HG03095 (cell line): ENCODE data around the gene UBA7.
A peak's percentile ranks its signal among the peaks of the same experiment; 100 is the strongest.

ENCODE experiments used
- ATAC-seq: cut with Tn5 transposase; IDR thresholded peaks from one replicate; pipeline ENCODE4 v1.9.1; 2021; ENCODE audit warnings: moderate library complexity; ENCODE audit not compliant: unreplicated experiment

UBA7 gene

DNA sequence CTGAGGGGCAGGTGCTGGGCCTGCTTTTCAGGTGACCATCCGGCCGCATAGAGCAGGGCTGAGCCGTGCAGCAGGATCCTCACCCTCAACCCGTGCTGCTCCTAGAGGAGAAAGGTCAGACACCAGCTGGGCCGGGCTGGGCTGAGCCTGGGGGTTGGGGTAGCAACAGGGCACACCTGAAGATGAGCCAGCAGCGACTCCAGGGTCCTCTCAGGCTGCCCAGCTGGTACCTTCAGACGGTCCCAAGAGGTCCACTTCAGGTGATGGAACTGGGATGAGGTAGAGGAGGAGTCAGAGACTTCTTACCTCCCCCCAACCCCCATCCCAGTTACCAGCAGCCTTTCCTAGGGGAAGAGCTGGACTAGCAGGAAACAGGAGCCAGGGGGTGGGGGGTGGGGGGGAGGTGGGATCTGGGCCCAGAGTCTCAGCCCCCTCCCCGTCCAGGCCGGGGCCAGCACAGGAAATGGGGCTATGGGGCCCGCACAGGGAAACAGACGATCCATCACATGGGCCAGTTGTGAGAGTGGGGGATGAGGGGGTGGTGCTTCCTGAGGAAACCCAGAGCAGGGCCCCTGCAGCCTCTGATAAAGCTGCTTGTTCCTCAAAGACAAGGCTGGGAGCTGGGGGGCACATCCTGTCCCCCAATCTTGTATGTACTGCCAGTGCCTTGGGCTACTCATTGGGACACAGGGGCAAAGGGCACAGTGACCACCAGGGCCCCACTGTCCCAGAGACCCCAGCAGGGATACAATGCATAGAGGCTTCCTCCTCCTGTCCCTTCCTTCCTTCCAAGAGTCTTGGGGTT, 7.7 kb downstream of the UBA7 start:
- no peak for ATAC-seq

DNA sequence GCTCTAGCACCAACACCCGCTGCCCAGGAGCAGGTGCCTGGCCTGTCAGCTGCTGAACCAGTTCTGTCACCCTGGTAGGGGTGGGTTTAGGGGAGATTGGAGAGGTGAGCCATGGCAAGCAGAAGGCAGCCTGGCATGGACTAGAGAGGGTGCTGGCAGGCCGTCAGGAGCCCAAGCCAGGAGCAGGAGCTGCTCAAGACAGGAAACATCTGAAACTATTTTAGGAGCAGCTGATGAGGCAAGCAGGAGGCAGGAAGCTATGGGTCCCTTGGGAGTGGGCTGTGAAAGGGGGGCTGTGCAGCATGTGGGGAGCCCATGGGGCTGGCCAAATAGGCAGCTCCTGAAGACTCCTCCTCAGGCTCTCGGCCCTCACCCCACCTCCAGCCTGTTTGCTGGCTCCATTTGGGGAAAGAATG, 8.4 kb downstream of the UBA7 start:
- ATAC-seq, result no peak

DNA sequence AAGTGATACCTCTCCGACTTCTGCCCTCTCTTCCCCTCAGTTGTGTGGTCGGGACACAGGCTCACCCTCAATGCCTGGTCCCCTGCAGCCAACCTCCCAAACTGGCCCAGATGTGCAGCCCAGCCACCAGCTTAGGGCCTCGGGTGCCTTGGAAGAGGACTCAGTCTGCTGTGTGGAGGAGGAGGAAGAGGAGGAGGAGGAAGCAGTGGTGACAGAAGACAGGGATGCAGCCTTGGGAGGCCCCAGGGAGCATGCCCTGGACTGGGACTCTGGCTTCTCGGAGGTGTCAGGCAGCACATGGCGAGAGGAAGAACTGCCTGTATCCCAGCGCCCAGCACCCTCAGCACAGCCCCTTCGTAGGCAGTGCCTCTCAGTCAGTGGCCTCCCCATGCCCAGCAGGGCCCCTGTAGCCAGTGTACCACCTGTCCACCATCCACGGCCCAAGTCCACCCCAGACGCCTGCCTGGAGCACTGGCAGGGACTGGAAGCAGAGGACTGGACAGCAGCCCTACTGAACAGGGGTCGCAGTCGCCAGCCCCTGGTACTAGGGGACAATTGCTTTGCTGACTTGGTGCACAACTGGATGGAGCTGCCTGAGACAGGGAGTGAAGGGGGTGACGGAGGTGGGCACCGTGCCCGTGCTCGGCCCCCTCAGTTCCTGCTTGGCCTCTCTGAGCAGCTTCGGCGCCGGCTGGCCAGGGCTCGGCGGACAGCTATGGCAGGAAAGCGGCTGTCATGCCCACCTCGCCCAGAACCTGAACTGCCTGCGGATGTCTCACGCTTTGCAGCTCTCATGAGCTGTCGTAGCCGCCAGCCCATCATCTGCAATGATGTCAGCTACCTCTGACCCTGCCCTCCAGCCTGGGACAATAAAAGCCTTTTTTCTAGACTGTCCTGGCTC, 9.4 kb downstream of the UBA7 start:
- ATAC-seq, result no peak

DNA sequence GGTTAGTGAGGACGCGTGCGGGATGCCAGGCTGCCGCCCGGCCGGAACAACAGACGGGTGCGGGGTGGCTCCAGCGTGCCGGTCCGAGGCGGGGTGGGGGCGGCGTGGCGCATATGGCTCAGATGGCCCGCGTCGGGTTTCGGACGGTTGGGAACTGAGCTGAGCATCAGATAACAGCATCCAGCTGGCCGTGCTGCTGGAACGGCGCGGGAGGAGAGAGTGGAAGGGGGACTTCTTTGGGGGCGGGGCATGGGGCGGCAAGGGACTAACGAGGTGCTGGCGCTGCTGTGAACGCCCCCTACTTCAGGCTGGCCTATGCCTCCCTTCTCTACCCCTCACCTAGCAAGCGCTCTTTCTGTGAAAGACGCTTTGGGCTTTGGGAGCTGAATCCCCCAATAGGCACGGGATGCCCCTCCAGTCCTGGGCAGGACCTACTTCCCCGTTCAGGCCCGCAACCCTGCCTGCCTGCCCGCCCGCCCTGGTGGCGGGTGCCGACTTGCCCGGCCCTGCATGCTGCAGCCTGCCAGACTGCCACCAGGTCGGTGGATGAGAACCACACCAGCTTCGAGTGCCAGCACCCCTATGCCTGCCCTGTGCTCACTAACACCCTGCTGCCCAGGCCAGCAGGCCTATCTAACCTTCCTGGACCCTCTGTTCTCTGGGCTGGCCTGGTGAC, 10.2 kb downstream of the UBA7 start:
- peak; percentile 1 for ATAC-seq

DNA sequence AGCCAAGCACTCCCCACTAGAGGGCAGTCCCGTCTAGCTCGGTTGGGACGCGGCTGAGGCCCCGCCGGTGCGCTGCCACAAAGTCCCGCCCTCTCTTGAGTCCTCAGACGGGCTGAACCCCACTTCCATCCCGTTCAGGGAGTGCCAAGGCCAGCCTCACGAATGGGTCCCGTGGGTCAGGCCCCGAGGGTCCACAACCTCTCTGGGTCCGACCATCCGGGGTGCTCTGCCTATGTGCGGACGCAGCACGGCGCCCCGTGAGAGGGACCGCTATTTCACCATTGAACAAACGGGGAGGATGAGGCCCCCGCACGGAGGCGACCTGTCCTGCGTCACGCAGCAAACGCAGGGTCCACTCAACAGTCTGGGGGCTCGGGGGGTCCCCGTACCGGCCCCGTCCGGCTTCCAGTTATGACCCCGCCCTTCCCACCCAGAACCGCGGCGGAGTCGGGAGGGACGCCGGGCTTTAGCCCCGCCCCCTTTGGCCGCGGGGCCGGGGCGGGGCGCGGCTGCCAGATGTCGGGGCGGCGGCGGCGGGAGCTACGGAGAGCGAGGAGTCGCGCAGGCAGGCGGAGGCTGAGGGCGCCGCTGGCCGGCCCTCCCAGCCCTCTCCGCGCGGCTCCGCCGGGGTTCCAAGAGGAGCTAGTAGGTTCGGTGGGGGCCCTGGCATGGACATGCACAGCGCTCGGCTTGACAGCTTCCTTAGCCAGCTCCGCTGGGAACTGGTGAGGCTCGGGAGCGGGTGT, 10.9 kb downstream of the UBA7 start, which contains the start of gene INKA1:
INKA1 (plus strand) TSS at position 543 of the 746 bp plus-strand sequence; CDS start at position 675, 132 bp downstream.
- ATAC-seq, result peak; percentile 55

DNA sequence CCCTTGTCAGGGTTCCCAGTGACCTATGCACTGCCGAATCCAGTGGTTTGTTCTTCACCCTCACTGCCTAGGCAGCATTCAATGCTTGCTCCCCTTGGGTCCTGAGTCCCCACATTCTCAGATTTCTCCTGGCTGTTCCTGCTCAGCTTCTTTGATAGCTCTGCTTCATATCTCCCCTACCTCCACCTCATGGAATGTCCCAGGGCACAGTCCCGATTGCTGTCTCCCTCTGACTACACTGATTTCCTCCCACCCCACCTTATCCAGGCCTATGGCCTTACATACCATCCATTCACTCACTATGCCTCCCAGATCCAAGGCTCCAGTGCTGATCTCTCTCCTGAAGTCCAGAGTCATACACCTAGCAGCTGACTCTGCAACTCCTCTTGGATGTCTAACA, 12.6 kb downstream of the UBA7 start:
- ATAC-seq, result no peak

DNA sequence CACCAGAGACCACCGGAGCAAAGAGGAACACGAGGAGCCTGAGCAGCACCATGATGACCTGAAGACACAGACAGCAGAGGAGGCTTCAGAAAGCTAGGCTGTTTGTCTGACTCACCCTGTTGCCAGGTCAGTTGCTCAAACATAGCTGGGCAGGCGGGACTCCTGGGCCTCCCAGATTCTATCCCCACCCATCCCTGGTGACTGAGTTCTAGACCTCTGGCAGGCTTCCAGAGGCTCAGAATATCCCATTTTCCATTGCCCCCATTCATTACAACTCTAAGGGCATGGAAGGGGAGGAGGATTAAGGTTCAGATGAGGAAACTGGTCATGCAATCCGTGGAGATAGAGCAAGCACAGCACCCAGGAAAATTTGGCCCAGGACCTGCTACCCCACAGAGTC, 14.0 kb downstream of the UBA7 start, which contains the start of gene CDHR4:
CDHR4 (minus strand) TSS at position 113 of the 400 bp plus-strand sequence; CDS start at position 52, 61 bp downstream.
- no peak for ATAC-seq

DNA sequence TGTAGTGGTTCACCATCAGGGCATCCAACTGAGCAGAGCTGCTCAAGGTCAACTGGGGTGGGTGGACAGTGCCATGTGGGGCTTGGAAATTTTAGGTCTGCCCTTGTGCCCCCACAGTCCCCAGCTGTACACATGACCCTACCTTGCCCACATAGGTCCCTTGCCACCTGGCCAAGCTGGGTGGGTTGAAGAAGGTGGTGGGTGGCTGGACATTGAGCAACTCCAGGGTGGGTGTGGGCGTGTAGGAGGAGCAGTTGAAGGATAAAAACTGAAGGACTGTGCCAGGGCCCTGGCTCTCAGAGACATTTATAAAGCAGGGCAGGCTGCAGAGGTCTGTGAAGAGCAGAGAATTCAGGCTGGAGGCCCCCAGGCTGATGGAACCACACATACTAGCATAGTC, 14.6 kb downstream of the UBA7 start:
- ATAC-seq, result no peak

DNA sequence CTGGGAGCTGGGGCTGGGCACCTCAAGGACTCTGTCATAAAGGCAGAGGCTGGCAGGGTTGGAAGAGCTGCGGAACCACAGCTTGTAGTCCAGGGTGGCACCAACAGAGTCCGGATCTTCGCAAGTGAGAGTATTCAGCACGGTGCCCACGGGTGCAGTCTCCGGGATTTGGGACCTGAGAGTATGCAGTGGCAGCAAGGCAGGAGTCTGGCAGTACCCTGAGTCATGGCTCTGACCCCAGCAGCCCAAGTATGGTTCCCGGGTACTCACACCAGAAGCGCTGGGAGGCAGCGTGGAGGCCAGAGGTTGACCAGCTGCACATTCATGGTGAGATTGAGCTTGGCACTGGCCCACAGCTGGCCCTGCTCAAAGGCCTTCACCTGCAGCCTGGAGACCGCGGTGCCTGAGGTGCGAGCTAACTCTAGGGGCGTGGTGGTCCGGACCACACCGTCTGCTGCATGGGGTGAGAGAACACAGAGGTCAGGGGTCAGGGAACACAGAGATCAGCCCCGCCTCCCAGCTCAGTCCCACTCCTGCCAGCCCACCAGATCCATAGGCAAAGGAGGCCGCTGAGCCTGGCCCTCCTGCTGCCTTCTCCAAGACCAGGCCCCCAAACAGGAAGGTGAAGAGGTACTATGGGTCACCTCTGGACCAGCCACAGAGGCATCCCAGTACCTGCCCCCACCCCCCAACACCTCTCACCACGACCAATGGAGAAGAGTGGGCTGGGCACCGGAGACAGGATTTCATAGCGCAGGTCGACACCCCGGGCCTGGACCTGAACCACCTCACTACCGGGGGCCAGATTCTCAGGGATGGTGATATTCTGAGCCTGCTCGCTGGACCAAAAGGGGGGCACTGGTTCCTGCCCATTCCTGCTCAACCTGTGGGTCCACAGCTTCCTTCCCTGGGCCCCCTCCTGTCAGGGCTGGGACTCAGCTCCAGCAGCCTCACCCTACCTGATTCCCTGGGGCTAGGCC, 18.5 kb downstream of the UBA7 start:
- no peak for ATAC-seq

DNA sequence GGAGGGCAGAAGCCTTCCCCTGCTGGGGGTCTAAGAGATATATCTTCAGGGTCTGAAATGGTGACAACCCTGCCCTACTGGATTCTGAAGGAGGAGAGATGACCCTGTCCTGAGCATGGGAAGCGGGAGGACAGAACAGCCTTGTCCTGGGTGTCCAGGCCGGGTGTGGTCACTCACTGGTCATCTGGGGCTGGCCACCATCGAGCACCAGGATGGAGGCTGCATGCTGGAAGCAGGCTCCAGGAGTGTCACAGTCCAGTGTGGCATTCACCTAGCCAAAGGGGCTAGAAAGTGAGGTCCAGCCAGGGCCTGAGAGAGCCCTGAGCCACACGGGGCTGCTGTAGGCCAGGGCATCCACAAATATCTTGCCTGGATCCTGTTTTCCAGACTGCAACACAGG, 19.3 kb downstream of the UBA7 start:
- ATAC-seq, result no peak

DNA sequence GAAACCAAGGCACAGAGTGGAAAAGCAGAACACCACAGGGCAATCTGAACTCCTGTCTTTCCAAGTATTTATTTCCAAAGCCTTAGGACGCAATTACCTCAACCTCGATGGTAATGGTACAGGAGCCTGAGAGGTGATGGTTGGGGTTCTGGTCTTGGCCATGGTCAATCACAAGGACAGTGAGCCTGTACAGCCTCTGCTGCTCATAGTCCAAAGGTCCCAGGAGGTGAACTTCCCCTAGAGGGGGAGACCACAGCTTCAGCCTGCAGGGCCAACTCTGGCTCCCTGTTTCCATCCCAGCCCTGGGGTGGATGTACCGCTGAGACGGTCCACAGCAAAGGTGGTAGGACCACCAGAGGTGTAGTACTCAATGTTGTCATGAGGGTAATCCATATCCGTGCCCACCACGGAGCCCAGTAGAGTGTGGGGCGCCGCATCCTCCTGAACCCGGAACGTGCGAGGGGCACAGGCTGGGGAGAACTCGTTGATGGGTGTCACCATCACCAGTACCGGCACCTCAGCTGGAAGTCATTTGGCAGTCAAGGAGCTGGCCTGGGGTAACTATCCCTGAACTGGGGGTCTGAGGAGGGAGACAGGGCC, 20.2 kb downstream of the UBA7 start:
- ATAC-seq, result no peak

DNA sequence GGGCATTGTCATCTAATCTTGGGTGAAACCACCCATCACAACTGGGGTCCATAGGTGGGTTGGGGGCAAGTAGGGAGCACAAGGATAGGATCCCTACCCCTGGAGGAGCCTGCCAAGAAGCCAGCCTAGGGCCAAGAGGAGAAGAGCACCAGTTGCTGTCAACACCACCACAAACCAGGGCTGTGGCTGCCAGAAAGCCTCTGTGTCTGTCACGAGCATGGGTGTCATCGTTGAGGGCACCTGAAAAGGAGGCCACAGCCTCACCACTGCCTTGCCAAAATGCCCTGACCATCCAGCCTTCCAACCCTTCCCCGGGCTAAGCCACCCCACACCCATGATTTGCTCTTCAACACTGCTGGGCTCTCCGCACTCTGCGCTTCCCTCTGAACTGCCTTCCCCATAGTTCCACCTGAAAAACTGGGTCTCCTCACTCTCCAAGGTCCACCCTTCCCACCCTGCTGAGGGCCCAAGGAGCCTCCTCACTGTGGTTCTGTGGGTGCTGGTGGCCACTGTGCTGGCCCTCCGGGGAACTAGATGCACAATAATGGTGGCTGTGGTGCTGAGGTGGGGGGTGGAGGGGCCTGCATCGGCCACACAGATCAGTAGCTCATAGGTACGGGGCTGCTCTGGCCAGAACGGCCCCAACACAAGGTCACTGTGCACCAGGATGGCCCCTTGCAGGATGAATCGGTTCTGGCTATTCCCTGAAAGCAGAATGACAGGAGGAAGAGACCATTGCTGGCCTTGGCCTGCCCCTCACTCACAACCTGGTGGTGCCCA, 21.2 kb downstream of the UBA7 start:
- ATAC-seq, result no peak

DNA sequence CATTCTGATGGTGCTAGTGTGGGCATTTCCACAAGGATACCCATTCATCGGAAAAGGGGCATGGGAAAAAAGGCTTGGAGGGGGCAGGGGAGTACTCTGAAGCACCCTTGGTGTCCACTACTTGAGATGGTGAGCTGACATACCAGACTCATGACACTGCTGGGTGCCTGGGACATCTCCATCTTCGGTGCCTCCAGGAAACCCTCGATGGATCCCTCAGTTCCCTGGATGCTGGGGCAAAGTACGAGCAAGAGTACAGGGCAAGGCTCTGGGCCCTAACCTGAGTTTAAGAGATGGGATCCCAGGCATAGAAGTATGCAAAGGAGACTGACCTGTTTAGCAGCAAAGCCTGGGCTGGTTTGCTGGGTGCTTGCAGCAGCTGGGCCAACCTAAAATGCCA, 22.2 kb downstream of the UBA7 start:
- no peak for ATAC-seq

DNA sequence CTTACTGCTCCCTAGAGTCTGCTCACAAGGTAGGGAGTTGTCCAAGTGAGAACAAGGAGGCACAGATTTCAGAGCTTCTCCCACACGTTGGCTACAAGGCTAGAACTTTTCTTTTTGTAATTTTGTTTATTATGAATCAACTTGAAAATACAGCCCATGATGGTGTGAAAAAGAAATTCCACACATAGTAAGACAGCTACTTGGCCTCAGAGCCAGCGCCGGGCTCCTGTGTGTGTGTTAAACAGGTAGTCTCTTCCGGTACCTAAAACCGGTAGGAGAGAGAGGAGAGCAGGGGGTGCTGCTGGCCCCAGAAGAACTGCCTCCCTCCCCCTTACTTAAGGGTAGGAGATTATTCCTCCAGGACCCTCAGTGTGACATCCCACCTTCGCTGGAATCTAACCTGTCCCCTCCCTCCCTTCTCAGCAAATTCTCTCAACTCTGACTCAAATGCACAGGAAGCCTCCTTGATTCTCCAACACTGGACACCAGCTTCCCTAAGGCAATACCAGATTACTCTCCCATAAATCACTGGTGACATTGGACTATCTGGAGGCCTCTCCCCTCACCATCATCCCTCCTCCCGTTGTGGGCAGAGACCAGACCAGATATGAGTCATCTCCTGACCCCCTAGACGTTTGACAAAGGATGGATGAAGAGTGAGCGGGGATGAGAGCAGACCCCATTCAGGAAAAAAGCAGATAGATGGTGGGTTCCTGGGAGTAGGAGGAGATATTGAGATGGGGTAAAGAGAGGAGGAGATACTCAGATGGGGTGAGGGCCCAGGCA, 22.9 kb downstream of the UBA7 start:
- no peak for ATAC-seq

DNA sequence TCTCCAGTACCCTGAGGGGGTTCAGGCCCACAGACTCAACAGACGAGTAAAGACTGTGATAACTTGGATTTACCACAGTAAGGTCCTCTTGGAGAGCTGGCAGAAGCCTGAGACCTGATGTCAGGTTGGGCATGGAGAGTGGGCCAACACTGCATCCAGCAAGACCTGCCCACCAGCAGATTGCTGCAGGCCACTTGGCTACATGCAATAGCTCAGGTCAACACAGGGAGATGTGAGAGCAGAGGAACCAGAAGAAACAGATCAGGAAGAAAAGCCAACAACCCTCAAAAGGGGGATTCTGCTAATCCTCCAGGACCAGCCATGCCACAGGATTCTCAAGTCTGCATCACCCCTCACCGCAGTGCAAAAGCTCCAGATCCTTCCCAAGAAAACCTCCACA, 25.7 kb downstream of the UBA7 start:
- ATAC-seq, result no peak

DNA sequence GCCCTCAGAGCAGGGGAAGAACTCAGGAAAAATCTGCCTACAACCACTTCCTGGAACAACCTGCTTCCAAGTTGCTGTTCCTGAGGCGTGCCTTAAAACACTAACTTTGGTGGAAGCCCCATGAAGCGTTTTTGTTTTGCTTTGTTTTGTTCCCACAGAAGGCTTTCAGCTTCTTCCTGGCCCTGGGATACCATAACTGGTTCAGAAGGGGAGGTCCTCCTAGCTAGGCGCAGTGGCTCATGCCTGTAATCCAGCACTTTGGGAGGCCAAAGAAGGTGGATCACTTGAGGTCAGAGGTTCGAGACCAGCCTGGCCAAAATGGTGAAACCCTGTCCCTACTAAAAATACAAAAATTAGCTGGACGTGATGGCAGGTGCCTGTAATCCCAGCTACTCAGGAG, 26.2 kb downstream of the UBA7 start:
- ATAC-seq, result no peak

DNA sequence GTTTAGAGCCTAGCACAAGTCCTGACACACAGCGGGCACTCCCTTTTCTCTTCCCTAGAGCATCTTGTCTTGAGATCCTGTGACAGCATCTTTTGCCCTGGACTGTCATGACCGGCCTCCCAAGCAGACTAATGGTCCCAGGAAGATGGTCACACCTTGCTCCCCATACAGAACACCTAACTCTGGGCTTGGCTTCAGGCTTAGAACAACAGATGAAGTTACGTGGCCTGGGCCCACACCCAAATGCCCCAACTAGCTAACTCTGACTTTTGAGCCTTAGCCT, 26.6 kb downstream of the UBA7 start:
- ATAC-seq, result no peak
